AG10803 (cell line): ENCODE results near the gene PEX3.
"Not testable (repeated sequence)": the region's sequence is repeated elsewhere in the genome, so short reads cannot be mapped to it uniquely, and the experiment has no call there.

ENCODE experiments used
- DNase-seq: peaks from one replicate; pipeline ENCODE4 v3.0.0; 2010; ENCODE audit warnings: low read depth
- H3K4me3 ChIP-seq: 2 replicates; pipeline ENCODE4 v1.5.1; 2011; ENCODE audit warnings: mild to moderate bottlenecking, low read length, control low read depth
- TF ChIP-seq, protein P1 (sequence below): conservative IDR thresholded peaks from 2 replicates; pipeline ENCODE4 v1.5.1; 2011; ENCODE audit warnings: mild to moderate bottlenecking, low read length, control low read depth, inconsistent platforms

PEX3 gene

DNA sequence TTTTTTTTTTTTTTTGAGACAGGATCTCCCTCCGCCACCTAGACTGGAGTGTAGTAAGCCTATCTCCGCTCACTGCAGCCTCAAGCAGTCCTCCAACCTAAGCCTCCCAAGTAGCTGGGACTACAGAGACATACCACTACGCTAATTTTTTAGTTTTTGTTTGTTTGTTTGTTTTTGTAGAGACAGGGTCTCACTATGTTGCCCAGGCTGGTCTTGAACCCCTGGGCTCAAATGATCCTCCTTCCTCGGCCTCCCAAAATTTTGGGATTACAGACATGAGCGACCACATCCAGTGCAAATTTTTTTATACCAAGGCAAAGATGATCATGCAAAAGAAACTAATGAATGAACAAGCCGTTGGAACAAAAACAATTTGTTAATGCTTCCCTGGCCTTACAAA is 55.6 kb downstream of the PEX3 start:
- TF ChIP-seq, protein P1, sequence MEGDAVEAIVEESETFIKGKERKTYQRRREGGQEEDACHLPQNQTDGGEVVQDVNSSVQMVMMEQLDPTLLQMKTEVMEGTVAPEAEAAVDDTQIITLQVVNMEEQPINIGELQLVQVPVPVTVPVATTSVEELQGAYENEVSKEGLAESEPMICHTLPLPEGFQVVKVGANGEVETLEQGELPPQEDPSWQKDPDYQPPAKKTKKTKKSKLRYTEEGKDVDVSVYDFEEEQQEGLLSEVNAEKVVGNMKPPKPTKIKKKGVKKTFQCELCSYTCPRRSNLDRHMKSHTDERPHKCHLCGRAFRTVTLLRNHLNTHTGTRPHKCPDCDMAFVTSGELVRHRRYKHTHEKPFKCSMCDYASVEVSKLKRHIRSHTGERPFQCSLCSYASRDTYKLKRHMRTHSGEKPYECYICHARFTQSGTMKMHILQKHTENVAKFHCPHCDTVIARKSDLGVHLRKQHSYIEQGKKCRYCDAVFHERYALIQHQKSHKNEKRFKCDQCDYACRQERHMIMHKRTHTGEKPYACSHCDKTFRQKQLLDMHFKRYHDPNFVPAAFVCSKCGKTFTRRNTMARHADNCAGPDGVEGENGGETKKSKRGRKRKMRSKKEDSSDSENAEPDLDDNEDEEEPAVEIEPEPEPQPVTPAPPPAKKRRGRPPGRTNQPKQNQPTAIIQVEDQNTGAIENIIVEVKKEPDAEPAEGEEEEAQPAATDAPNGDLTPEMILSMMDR, result no peak
- no peak for DNase-seq
- H3K4me3 ChIP-seq, result no peak overlapping the region

DNA sequence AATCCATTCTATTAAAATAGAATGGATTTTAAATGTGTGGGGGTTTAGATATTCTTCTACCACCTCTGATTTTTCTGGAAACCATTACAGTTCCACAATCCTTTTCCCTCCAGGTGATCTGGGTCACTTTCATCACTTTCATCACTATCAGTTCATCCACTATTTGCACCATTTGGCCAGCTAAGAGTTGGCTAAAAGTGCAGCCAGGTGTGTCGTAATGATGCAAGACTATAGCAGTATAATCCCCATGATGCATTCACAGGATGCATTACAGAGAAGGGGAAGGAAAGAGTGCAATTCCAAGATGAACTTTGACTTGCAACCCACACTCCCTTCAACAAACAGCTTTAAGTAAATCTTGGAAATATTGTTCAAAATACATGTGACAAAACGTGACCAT is 56.0 kb downstream of the PEX3 start:
- TF ChIP-seq, protein P1, result no peak
- no peak overlapping the region for H3K4me3 ChIP-seq
- no peak for DNase-seq

DNA sequence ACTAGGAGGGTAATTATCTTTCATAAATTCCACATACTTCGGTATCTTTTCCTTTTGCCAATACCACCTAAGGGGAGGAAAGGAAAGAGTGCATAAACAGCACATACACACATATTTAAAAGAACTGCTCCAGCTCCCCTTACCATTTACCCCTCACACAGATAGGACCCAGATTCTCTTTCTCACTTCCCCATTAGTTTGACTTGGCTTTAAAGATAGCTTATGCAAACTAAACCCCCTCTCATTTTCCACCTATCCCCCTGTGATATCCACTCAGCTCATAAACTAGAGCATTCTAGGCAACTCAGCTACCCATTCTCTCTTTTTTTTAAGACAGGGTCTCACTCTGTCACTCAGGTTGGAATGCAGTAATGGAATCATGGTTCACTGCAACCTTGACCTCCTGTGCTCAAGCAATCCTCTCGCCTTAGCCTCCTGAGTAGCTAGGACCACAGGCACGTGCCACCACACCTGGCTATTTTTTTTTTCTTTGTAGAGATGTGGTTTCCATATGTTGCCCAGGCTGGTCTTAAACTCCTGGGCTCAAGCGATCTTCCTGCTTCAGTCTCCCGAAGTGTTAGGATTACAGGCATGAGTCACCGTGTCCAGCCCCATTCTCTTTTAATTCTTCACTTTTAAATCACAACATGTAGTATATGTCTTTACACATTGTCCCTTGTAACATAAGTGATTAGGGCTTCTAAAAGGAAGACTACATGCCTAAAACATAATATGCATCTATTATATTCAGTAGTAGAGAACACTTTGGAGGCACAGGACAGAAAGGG is 56.9 kb downstream of the PEX3 start:
- no peak for DNase-seq
- TF ChIP-seq, protein P1, result no peak
- no peak overlapping the region for H3K4me3 ChIP-seq

DNA sequence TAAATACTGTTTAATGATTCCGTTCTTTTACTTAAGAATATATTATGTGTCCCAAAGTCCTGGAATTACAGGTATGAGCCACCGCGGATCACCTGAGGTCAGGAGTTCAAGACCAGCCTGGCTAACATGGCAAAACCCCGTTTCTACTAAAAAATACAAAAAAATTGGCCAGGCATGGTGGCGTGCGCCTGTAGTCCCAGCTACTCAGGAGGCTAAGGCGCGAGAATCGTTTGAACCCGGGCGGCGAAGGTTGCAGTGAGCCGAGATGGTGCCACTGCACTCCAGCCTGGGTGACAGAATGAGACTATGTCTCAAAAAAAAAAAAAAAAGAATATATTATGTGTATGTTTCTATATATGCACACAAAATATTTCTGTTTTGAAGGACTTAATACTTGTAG is 59.7 kb downstream of the PEX3 start:
- not testable (repeated sequence) for DNase-seq
- H3K4me3 ChIP-seq, result peak overlapping the region; percentile 88

DNA sequence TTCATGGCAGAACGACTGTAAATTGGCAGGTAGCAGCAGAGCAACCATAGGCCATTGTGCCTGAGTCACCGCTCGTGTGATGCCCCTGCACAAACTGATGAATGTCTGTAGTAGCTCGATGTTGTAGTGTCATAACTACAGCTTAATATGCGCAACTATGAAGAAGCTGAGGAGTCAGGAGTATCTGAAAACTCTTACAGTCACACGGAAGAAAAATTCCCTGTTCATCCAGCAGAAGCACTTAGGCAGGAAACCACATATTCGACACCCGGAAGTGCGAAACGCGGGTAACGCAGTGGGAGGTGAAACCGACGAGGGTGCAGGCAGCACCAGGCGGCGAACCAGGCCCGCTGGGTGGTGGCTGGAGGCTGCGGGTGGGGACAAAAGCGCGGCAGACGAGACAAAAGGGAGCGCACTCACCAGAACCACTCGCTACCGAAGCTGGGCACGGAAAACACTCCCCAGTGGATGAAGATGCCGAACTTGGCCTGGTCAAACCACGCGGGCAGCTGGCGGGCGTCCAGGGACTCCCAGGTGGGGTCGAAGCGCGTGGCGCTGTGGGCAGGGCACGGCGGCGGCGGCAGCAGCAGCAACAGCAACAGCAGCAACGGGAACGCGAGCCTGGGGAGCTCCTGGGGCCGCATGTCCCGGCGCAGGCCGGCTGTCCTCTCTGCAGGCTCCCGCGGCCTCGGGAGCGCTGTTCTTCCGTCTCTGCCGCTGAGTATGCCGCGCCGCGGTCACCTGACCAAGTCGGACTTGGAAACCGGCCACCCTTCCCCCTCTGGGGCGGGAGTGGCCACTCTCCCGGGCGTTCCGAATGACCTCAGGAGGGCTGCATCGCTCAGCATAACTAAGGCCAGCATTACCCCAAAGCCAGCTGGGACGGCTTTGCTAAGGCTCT is 60.6 kb downstream of the PEX3 start, which contains the start of gene FUCA2:
Gene FUCA2, minus strand, starts transcription at position 730 of the 901 bp plus-strand sequence. Its CDS starts 86 bp downstream, at position 644.
- TF ChIP-seq, protein P1, result no peak
- DNase-seq, result peak; percentile 86
- H3K4me3 ChIP-seq, result peak within 1 kb of the TSS; percentile 88

DNA sequence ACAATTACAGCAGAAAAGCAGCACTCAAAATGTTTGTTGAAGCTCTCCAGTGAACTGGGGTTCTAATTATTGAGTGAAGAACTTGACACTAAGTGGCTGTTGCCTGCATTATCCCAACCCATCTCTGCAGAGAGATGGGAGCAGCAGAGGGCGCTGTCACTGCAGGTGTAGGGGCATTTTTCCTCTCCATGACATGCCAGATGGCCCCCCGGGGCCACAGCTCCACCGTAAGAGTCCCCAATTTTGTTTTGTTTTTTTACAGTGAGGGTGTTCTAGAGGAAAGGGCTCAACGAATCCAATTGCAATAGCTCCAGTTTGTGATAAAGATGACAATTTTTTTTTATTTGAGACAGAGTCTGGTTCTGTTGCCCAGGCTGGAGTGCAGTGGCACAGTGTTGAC is 62.8 kb downstream of the PEX3 start:
- H3K4me3 ChIP-seq, result no peak overlapping the region
- no peak for DNase-seq
- TF ChIP-seq, protein P1, result peak; percentile 37

DNA sequence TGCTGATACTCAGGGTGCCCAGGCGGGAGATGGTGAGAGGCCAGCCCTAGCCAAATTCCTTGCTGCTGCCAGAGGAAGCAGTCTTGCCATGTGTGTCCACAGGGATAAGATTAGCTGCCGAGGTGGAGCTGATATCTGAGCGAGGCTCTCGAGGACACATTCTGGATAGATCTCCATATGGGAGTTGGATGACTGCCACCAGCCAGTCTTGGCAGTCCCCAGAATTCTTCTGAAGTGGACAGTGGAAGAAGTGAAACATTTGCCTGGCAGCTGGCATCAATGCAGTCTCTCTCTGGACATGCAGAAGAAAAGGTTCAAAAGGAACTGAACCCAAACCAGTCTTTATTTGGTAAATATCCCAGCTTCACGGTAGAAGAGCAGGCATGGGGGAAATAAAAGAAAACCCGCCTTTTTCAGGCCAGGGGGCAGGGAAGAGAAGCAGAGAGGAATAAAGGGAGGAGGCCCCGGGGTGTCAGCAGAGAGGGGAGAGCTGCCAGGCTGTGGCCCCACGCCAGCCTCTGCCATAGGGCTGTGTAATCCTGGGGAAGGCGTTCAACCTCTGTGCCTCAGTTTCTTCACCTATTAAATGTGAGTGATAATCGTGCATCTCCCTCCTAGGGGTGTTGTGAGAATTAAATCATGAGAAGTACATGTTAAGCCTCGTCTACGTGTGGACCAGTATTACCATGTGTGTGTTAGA is 64.6 kb downstream of the PEX3 start:
- TF ChIP-seq, protein P1, result no peak
- DNase-seq, result peak; percentile 80
- H3K4me3 ChIP-seq, result no peak overlapping the region
